GM18867 (cell line): ENCODE data around the gene TSPY4.
"Not testable (repeated sequence)": the region's sequence is repeated elsewhere in the genome, so short reads cannot be mapped to it uniquely, and the experiment has no call there.

Experiments used
- ATAC-seq: cut with Tn5 transposase; IDR thresholded peaks from one replicate; pipeline ENCODE4 v1.9.1; 2021; ENCODE audit warnings: mild to moderate bottlenecking, moderate library complexity; ENCODE audit not compliant: unreplicated experiment

The TSPY4 gene

GRCh38 chrY:9337164-9337563 lies at the start of gene TSPY4:
Gene TSPY4 (plus strand): TSS chrY:9337464. CDS start chrY:9337510, 46 bp downstream.
- ATAC-seq, result not testable (repeated sequence)

DNA sequence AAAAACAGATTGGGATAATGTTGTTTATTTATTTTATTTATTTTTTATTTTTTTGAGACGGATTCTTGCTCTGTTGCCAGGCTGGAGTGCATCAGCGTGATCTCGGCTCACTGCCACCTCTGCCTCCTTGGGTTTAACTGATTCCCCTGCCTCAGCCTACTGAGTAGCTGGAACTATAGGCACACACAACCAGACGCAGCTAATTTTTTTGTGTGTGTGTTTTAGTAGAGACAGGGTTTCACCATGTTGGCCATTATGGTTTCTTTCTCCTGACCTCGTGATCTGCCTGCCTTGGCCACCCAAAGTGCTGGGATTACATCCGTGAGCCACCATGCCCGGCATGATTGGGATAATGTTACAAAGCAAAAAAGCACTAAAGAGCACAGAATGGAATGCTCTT lies 16.3 kb upstream of the TSPY4 start:
- no peak for ATAC-seq

- not testable (repeated sequence) for ATAC-seq
Observed at GRCh38 chrY:9357497-9357896, 20.2 kb downstream of the TSPY4 start, which contains the start of gene TSPY8. Gene TSPY8 (plus strand): TSS chrY:9357797. CDS start chrY:9357843, 46 bp downstream.
